Muscle layer of colon (tissue), 2 donors: Measurements from ENCODE around the gene TTLL11.

ENCODE experiments used
- H3K27ac ChIP-seq: one replicate; pipeline ENCODE4 v1.7.0; 2013; ENCODE audit warnings: low read depth, mild to moderate bottlenecking, low read length, moderate library complexity
- H3K27me3 ChIP-seq, 2 donors: one replicate each; pipeline ENCODE4 v1.7.0; 2013; ENCODE audit warnings: low read length in 2 of 2, mild to moderate bottlenecking in 2 of 2; ENCODE audit not compliant: insufficient read depth in 2 of 2, control insufficient read depth in 1 of 2
- H3K36me3 ChIP-seq: one replicate; pipeline ENCODE4 v1.7.0; 2013; ENCODE audit warnings: mild to moderate bottlenecking, low read length; ENCODE audit not compliant: insufficient read depth
- H3K4me1 ChIP-seq: one replicate; pipeline ENCODE4 v1.7.0; 2013; ENCODE audit warnings: mild to moderate bottlenecking, low read length; ENCODE audit not compliant: insufficient read depth
- H3K4me3 ChIP-seq, 2 donors: one replicate each; pipeline ENCODE4 v1.7.0; 2013; ENCODE audit warnings: low read length in 2 of 2, low read depth in 1 of 2, mild to moderate bottlenecking in 1 of 2, moderate library complexity in 1 of 2
- H3K9ac ChIP-seq: one replicate; pipeline ENCODE4 v1.7.0; 2013; ENCODE audit warnings: low read length
- H3K9me3 ChIP-seq: one replicate; pipeline ENCODE4 v1.7.0; 2013; ENCODE audit warnings: mild to moderate bottlenecking, low read length
- donor health status: abdominal sarcoma.
- donor health status: Adenocarcinoma of cecum.

Gene TTLL11

DNA sequence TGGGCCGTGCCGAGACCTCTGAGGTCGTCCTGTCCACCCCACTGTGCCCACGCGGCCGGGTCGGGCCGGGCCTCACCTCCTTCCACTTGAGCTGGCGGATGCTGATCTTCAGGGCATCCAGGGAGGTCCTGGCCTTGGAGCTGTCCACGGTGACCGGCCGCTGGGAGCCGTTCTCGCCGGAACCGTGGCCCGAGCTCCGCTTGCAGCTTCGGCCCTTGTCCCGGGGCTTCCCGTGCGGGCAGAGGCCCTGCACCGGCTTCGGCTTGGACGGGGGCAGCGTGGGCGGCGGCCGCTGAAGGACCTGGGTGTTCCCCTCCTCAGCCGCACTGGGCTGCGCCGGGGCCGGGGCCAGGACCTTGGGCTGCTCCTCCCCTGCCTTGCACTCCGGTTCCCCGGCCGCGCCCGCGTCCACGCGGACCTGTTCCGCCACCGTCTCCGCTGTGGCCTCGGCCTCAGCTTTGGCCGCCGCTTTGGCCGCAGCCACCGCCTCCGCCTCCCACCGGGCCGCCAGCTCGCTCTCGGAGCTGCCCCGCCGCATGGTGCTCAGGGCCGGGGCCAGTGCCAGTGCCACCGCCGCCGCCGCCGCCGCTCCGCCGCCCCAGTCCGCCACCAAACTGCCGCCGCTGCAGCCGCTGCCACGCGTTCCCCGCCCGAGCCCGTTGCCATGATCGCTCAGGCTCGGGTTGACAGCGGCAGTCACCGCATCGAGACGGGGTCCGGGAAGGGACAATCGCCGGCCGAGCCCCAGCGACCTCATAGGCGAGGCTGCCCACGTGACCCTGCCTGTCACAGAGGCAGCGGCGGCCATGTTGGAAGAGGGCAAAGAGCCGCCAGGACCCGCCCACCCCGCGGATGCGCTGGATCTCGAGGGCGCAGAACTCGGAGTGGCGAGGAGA lies at the start of gene TTLL11:
Gene TTLL11, minus strand, starts transcription at position 698 of the 896 bp plus-strand sequence. Its CDS starts 160 bp downstream, at position 538.
- peak within 1 kb of the TSS; percentile 90 for H3K27ac ChIP-seq
- peak within 1 kb of the TSS; percentile 51 for H3K9ac ChIP-seq
- H3K9me3 ChIP-seq, result no peaks in the 10 kb centered on the region
- no peaks in the 10 kb centered on the region for H3K36me3 ChIP-seq
- H3K4me1 ChIP-seq, result peaks cover 40% of the 10 kb centered on the region
- H3K27me3 ChIP-seq, result no peaks in the 10 kb centered on the region
- H3K4me3 ChIP-seq, result peak within 1 kb of the TSS; percentile 63 to 92

GRCh38 chr9:122141671-122142070 lies 48.6 kb upstream of the TTLL11 start:
- Histone ChIP-seq H3K36me3 (peaks cover 48% of the 10 kb centered on the region), H3K27ac (no peak overlapping the region), H3K9me3 (no peaks in the 10 kb centered on the region), H3K27me3 (no peaks in the 10 kb centered on the region), H3K4me3 (no peak overlapping the region), H3K9ac (no peak overlapping the region), H3K4me1 (no peaks in the 10 kb centered on the region)

GRCh38 chr9:122140368-122141193 lies 47.5 kb upstream of the TTLL11 start:
- Histone ChIP-seq H3K4me1 (no peaks in the 10 kb centered on the region), H3K4me3 (no peak overlapping the region), H3K36me3 (peaks cover 38% of the 10 kb centered on the region), H3K27me3 (no peaks in the 10 kb centered on the region), H3K9me3 (no peaks in the 10 kb centered on the region), H3K9ac (no peak overlapping the region), H3K27ac (no peak overlapping the region)

DNA sequence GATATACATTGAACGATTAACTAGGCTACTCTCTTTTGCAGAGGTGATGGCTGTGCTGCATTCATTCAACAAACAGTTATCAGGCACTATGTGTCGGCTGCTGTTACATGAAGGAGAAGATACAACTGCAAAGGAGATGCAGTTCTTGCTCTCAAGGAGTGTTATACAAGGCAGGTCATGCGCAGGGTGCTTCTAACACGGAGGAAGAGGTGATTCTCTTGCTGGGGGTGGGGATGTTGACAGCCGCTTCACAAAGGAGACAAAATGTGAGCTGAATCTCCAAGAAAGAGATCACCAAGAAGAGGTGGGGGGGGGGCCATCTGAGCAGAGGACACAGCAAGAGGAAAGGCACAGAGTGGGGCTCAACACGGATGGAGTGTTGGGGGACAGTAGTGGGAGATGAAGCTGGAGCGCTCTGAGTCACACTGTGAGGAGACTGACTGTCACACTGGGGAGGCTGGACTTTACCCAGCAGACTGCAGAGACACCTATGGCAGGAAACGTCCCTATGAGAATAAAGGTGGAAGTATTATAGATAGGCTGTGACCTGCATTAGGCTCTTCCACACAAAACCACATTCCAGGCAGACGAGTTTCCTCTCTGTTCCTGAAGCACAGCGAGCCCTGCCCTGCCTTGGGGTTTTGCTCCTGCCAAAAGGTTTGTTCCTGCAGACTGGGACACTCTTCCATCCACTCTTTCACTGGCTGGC lies 45.6 kb upstream of the TTLL11 start:
- no peaks in the 10 kb centered on the region for H3K4me1 ChIP-seq
- no peaks in the 10 kb centered on the region for H3K27me3 ChIP-seq
- H3K9ac ChIP-seq, result no peak overlapping the region
- no peaks in the 10 kb centered on the region for H3K9me3 ChIP-seq
- H3K27ac ChIP-seq, result no peak overlapping the region
- peaks cover 19% of the 10 kb centered on the region for H3K36me3 ChIP-seq
- no peak overlapping the region for H3K4me3 ChIP-seq

- Histone ChIP-seq H3K4me1 (peaks cover 13% of the 10 kb centered on the region), H3K9me3 (no peaks in the 10 kb centered on the region)
Measured at GRCh38 chr9:122135529-122135859, 42.4 kb upstream of the TTLL11 start.

DNA sequence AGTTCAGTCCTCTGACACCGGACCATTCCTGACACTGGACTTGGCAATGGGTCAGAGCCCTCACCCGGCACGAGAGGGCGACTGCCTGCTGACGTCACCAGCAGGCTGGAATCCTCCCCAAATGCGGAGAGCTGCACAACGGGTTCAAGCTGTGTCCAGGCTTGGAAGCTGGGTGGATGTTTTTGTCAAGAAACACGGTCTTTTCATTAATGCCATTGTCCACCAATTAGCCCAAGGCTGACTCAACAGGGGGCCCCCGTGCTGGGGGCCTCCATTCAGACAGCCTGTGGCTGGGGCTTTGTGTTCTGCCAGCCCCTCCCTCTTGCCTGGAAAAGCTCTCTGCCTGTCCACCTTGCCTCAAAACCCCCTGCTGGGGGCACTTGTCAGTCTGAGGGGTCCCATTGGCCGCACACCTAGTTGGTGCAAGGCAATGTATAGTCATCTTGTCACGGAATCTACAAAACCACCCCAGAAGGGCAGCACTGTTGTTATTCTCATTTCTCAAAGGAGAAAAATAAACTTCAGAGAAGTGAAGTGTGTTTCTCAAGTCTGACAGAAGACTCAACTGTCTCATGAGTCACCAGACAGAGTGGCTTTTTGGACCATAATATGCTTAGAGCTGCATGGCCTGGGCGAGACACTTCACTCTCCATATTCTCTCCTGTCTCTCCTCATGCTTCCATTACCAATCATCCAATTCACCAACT lies 41.9 kb upstream of the TTLL11 start:
- no peak overlapping the region for H3K4me3 ChIP-seq
- H3K27ac ChIP-seq, result no peak overlapping the region
- no peaks in the 10 kb centered on the region for H3K27me3 ChIP-seq
- peaks cover 13% of the 10 kb centered on the region for H3K4me1 ChIP-seq
- no peaks in the 10 kb centered on the region for H3K9me3 ChIP-seq
- H3K36me3 ChIP-seq, result no peaks in the 10 kb centered on the region
- no peak overlapping the region for H3K9ac ChIP-seq

More at GRCh38 chr9:122135529-122135859, 42.4 kb upstream of the TTLL11 start:
- H3K27ac ChIP-seq, result no peak overlapping the region
- H3K4me3 ChIP-seq, result no peak overlapping the region
- no peaks in the 10 kb centered on the region for H3K27me3 ChIP-seq
- H3K9ac ChIP-seq, result no peak overlapping the region
- no peaks in the 10 kb centered on the region for H3K36me3 ChIP-seq

- Histone ChIP-seq H3K4me3 (no peak overlapping the region), H3K27me3 (no peaks in the 10 kb centered on the region), H3K36me3 (no peaks in the 10 kb centered on the region), H3K9ac (no peak overlapping the region), H3K4me1 (peaks cover 13% of the 10 kb centered on the region), H3K9me3 (no peaks in the 10 kb centered on the region), H3K27ac (no peak overlapping the region)
Measured at GRCh38 chr9:122133984-122134535, 41.0 kb upstream of the TTLL11 start.

DNA sequence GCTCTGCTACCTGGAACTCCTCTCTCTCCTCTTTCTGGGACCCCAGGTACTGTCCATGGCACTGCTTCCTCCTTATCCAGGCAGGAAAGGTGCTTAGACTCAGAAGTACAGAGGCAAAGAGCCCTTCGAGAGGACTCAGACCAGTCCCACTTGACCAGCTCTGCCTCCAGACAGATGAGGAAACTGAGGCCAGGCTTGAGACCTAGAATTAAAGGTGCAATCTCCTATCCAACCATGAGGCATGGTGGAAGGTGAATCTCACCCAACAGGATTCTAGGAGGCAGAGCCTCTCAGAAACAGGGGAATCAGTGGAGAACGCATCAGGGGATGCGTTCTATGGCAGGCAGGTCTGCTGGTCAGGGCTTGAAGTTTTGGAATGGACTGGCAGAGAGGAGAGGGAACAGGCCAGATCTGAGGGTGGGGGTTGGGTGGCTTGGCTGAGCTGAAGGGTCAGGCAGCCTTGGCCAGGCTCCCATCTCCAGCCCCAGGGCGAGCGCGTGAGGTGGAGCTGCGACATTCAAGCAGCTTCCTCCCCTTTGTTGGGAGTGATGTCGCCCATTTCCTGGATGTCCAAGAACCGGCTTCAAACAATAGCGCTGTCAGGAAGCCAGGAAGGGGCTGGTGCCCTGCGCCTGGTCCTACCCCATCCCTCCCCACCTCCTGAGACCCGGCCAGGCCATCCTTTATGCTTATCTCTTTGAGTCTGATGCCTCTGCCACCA lies 40.3 kb upstream of the TTLL11 start:
- H3K27ac ChIP-seq, result no peak overlapping the region
- no peaks in the 10 kb centered on the region for H3K9me3 ChIP-seq
- H3K4me3 ChIP-seq, result no peak overlapping the region
- no peaks in the 10 kb centered on the region for H3K27me3 ChIP-seq
- no peak overlapping the region for H3K9ac ChIP-seq
- H3K36me3 ChIP-seq, result no peaks in the 10 kb centered on the region
- H3K4me1 ChIP-seq, result peaks cover 13% of the 10 kb centered on the region

GRCh38 chr9:122132539-122132938 lies 39.4 kb upstream of the TTLL11 start:
- Histone ChIP-seq H3K27ac (no peak overlapping the region), H3K4me1 (peaks cover 13% of the 10 kb centered on the region), H3K4me3 (no peak overlapping the region), H3K9ac (no peak overlapping the region), H3K27me3 (peaks cover 0 to 3% of the 10 kb centered on the region in 2 donors), H3K36me3 (no peaks in the 10 kb centered on the region), H3K9me3 (no peaks in the 10 kb centered on the region)

GRCh38 chr9:122131401-122132001 lies 38.4 kb upstream of the TTLL11 start:
- Histone ChIP-seq H3K9me3 (no peaks in the 10 kb centered on the region), H3K27me3 (peaks cover 0 to 11% of the 10 kb centered on the region in 2 donors), H3K36me3 (no peaks in the 10 kb centered on the region), H3K4me1 (peaks cover 13% of the 10 kb centered on the region), H3K4me3 (no peak overlapping the region), H3K27ac (no peak overlapping the region), H3K9ac (no peak overlapping the region)
